GM13976 (cell line): ENCODE data around the gene ST7L.

Experiments
- DNase-seq: peaks from one replicate; pipeline ENCODE4 v3.0.0; 2012; ENCODE audit warnings: low spot score
- in situ Hi-C: fragments of 300-500 bp; cut with MboI; formaldehyde crosslinking; loops from one replicate; pipeline ENCODE4 v1.12.0; 2022; ENCODE audit warnings: low sequenced_read_pairs, mixed read lengths, inconsistent platforms; ENCODE audit not compliant: unreplicated experiment
- TF ChIP-seq, protein P1 (sequence below): IDR thresholded peaks from 2 replicates; pipeline ENCODE4 v1.5.1; 2012; ENCODE audit warnings: borderline replicate concordance, mild to moderate bottlenecking; ENCODE audit not compliant: insufficient read depth; ENCODE audit errors: extremely low read depth, missing control alignments, control extremely low read depth

ST7L gene

DNA sequence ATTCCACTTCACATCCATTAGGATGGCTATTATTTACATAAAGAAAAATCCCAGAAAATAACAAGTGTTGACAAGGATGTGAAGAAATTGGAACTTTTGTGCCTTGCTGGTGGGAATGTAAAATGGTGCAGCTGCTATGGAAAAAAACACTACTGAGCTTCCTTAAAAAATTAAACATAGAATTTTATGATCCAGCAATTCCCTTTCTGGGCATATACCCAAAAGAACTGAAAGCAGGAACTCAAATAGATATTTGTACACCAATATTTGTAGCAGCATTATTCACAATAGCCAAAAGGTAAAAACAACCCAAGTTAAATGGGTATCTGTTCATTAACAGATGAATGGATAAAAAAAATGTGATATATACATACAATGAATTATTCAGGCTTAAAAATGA is 64.5 kb downstream of the ST7L start:
- in situ Hi-C loops: no loop called here
- no peak for DNase-seq
- TF ChIP-seq, protein P1, sequence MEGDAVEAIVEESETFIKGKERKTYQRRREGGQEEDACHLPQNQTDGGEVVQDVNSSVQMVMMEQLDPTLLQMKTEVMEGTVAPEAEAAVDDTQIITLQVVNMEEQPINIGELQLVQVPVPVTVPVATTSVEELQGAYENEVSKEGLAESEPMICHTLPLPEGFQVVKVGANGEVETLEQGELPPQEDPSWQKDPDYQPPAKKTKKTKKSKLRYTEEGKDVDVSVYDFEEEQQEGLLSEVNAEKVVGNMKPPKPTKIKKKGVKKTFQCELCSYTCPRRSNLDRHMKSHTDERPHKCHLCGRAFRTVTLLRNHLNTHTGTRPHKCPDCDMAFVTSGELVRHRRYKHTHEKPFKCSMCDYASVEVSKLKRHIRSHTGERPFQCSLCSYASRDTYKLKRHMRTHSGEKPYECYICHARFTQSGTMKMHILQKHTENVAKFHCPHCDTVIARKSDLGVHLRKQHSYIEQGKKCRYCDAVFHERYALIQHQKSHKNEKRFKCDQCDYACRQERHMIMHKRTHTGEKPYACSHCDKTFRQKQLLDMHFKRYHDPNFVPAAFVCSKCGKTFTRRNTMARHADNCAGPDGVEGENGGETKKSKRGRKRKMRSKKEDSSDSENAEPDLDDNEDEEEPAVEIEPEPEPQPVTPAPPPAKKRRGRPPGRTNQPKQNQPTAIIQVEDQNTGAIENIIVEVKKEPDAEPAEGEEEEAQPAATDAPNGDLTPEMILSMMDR: no peak

DNA sequence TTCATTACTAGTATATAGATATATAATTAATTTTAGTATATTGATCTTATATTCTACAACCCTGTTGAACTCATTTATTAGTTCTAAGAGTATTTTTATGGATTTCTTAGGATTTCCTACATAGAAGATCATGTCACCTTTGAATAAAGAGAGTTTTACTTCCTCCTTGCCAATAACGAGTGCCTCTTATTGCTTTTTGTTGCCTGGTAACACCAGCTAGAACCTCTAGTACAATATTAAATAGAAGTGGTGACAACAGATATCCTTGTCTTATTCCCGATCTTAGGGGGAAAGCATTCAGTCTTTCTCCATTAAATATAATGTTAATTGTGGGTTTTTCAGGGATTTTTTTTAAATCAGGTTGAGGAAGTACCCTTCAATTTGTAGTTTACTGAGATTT is 69.4 kb downstream of the ST7L start:
- TF ChIP-seq, protein P1: no peak
- in situ Hi-C loops: no loop called here

DNA sequence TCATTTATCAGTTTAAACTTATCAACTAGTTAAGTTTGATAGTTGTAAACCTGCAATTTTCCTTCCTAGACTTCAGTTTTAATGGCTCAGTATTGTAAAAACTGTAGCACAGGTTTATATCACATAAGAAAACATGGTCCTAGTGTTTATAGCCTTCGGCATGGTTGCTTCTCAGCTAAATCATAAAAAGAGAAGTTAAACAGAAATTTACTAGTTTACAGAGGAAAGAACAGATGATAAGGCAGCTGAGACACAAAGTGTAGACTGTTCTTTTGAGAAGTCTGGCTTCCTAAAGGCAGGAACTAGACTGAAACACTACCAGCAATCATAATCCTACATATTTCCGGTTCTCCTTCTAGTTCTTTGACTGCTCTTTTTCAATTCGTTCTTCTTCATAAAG is 70.4 kb downstream of the ST7L start:
- TF ChIP-seq, protein P1: no peak
- DNase-seq: no peak
- in situ Hi-C loops: no loop called here

More for the DNA sequence above, 69.4 kb downstream of the ST7L start:
- no peak for DNase-seq

DNA sequence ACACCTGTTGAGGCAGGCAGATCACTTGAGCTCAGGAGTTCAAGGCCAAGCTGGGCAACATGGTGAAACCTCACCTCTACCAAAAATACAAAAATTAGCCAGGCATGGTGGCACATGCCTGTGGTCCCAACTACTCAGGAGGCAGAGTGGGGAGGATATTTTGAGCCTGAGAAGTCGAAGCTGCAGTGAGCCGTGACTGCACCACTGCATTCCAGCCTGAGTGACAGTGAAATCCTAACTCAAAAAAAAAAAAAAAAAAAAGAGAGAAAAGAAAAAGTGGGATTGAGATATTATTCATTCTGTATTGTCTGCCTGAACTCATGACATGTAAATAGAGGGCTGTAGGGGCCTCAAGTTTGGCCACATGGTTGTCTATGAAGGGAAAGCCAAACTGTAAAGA is 72.9 kb downstream of the ST7L start:
- no peak for DNase-seq
- TF ChIP-seq, protein P1: no peak
- in situ Hi-C loops: no loop called here

DNA sequence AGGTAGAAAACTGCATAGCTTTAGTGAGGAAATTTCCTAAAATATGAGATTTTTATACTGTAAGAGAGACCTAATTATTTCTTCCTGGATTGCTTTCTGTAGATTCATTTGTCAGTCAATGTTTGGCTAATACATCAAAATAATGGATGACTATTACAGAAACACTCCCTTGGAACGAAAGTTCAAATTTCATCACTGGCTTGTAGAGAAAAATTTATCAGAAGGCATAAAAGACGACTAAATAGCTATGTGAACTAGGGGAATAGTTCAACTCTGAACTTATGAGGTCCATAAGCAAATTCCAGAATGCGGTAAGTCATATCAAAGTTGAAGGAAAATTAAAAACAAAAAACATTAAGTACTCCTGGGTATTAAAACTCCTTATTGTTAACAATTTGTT is 74.2 kb downstream of the ST7L start:
- TF ChIP-seq, protein P1: no peak
- in situ Hi-C loops: no loop called here
- no peak for DNase-seq

DNA sequence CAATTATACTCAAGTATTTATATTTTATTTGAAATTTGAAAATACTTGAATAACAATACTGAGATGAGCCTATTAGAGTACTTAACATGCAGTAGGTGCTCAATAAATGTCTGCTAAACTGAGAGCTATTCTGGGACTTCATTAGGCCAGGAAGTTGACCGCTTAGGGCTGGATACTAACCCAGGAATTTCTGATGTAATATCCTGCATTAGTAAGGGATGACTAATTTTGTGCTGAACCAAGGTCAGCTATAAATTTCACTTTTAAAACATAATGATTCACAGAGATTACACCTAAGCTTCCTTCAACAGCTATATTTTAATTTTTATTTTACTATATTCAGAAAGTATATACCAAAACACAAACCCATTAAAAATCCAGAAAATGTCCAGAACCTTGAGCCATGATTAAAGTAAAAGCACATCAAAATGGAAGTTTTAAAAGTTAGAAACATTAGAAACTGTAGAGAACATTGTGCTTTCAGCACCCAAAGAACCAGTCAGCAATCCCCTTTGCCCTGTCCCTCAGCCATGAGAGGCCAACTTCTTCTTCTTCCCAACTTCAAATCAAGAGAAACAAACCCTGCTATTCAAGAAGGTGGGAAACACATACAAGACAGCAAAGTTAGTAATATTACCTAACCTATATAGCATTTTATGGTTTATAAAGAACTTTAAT is 74.8 kb downstream of the ST7L start:
- in situ Hi-C loops: no loop called here
- TF ChIP-seq, protein P1: no peak
- DNase-seq: no peak
